ENCODE measurements around the gene KIFC1.
"Not testable (repeated sequence)": the region's sequence is repeated elsewhere in the genome, so short reads cannot be mapped to it uniquely, and the experiment has no call there.

Gene KIFC1

DNA sequence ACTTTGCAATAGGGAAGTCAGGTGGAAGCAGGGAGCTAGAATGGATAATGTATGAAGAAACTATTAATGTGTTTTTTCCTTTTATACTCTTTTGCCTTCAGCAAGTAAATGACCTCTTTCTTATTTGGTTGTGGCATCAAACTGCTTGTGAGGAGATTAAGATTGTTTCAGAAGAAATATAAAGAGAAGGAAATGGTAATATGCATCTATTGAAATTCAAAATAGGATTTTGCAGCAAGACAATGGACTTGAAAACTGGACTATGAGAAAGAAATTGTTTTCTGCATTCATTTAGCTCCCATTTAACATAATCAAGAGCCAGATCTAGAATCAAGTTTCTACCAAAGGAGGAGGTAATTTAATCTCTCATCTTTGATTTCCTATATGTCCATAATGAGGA is 32.3 kb upstream of the KIFC1 start:
- H4K20me1 ChIP-seq (ENCODE audit: insufficient read depth, low read length): no peaks in the 10 kb centered on the region
- H3K9me2 ChIP-seq (replicated peaks; ENCODE audit: insufficient read depth, low read length): no peaks in the 10 kb centered on the region
- H3K36me3 ChIP-seq (replicated peaks; ENCODE audit: insufficient read depth, low read length): no peaks in the 10 kb centered on the region
- H3K79me2 ChIP-seq (ENCODE audit: low read length): no peaks in the 10 kb centered on the region
- H3K4me2 ChIP-seq (ENCODE audit: low read depth, low read length): no peak overlapping the region
- no peaks in the 10 kb centered on the region for H3F3A ChIP-seq (ENCODE audit: insufficient read depth, low read length)
- no peaks in the 10 kb centered on the region for H3K27me3 ChIP-seq (replicated peaks; ENCODE audit: insufficient read depth, low read length)
- H3K27ac ChIP-seq (ENCODE audit: low read length): no peak overlapping the region
- TF ChIP-seq EZH2phosphoT487 (IDR thresholded peaks at IDR 0.05; ENCODE audit: low read length) (no peak), EZH2 (optimal IDR thresholded peaks at IDR 0.05; ENCODE audit: low read depth, low read length) (no peak)
- TF ChIP-seq, protein P1, sequence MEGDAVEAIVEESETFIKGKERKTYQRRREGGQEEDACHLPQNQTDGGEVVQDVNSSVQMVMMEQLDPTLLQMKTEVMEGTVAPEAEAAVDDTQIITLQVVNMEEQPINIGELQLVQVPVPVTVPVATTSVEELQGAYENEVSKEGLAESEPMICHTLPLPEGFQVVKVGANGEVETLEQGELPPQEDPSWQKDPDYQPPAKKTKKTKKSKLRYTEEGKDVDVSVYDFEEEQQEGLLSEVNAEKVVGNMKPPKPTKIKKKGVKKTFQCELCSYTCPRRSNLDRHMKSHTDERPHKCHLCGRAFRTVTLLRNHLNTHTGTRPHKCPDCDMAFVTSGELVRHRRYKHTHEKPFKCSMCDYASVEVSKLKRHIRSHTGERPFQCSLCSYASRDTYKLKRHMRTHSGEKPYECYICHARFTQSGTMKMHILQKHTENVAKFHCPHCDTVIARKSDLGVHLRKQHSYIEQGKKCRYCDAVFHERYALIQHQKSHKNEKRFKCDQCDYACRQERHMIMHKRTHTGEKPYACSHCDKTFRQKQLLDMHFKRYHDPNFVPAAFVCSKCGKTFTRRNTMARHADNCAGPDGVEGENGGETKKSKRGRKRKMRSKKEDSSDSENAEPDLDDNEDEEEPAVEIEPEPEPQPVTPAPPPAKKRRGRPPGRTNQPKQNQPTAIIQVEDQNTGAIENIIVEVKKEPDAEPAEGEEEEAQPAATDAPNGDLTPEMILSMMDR (IDR thresholded peaks at IDR 0.05; ENCODE audit: low read length): no peak
- H3K9me3 ChIP-seq (replicated peaks; ENCODE audit: insufficient read depth, low read length): no peaks in the 10 kb centered on the region
- H3K9ac ChIP-seq (ENCODE audit: low read length): no peak overlapping the region
- no peak overlapping the region for H3K4me3 ChIP-seq (ENCODE audit: low read length)
- no peak overlapping the region for H2AFZ ChIP-seq (ENCODE audit: low read length)
- no peak for DNase-seq
- H3K4me1 ChIP-seq (ENCODE audit: low read length): no peaks in the 10 kb centered on the region

DNA sequence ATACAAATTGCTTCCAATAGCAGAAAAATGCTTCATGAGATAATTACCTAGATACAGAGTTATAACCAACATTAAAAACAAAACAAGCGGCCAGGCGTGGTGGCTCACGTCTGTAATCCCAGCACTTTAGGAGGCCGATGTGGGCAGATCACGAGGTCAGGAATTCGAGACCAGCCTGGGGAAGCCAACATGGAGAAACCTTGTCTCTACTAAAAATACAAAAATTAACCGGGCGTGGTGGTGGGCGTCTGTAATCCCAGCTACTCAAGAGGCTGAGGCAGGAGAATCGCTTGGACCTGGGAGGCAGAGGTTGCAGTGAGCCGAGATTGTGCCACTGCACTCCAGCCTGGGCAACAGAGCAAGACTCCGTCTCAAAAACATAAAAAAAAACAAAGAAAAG is 28.1 kb upstream of the KIFC1 start:
- H3K27me3 ChIP-seq (replicated peaks; ENCODE audit: insufficient read depth, low read length); H4K20me1 ChIP-seq (ENCODE audit: insufficient read depth, low read length); DNase-seq; H3K27ac ChIP-seq (ENCODE audit: low read length); H2AFZ ChIP-seq (ENCODE audit: low read length); H3F3A ChIP-seq (ENCODE audit: insufficient read depth, low read length); H3K4me3 ChIP-seq (ENCODE audit: low read length); H3K9me3 ChIP-seq (replicated peaks; ENCODE audit: insufficient read depth, low read length); H3K79me2 ChIP-seq (ENCODE audit: low read length); H3K9me2 ChIP-seq (replicated peaks; ENCODE audit: insufficient read depth, low read length); H3K4me2 ChIP-seq (ENCODE audit: low read depth, low read length); H3K36me3 ChIP-seq (replicated peaks; ENCODE audit: insufficient read depth, low read length); H3K4me1 ChIP-seq (ENCODE audit: low read length); H3K9ac ChIP-seq (ENCODE audit: low read length): not testable (repeated sequence)

DNA sequence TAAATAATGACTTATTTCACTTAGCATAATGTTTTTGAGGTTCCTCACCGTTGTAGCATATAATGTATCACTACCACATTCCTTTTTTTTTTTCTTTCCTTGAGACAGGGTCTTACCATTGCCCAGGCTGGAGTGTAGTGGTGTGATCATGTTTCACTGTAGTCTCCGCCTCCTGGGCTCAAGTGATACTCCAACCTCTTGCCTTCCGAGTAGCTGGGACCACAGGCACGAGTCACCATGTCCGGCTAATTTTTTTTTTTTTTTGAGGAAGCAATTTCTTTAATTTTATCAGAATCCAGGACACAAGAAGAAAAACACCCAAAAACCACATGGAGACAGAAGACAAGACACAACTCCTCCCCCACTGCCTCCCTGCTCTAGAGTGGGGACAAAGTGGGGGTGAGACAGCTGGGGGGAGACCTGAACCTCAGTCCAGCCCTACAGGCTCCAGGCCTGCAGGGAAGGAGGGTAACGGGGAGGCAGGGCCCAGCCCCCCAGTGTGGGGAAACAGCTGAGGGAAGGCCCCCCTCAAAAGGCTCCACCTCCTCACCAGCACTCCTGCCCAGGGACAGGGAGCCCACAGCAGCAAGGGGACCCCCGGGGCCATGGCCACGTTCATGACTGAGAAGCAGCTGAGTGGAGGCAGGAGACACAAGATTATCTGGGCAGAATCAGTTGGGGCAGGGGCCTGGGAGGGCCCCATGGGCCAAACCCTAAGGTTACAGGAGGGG is 27.0 kb upstream of the KIFC1 start:
- DNase-seq; H3K27me3 ChIP-seq (replicated peaks; ENCODE audit: insufficient read depth, low read length); H3K4me2 ChIP-seq (ENCODE audit: low read depth, low read length); H3K36me3 ChIP-seq (replicated peaks; ENCODE audit: insufficient read depth, low read length); H3K9me2 ChIP-seq (replicated peaks; ENCODE audit: insufficient read depth, low read length); H3K4me3 ChIP-seq (ENCODE audit: low read length); H3K9me3 ChIP-seq (replicated peaks; ENCODE audit: insufficient read depth, low read length); H2AFZ ChIP-seq (ENCODE audit: low read length); H3F3A ChIP-seq (ENCODE audit: insufficient read depth, low read length); H3K9ac ChIP-seq (ENCODE audit: low read length); H3K27ac ChIP-seq (ENCODE audit: low read length); H3K4me1 ChIP-seq (ENCODE audit: low read length); H3K79me2 ChIP-seq (ENCODE audit: low read length); H4K20me1 ChIP-seq (ENCODE audit: insufficient read depth, low read length): not testable (repeated sequence)

DNA sequence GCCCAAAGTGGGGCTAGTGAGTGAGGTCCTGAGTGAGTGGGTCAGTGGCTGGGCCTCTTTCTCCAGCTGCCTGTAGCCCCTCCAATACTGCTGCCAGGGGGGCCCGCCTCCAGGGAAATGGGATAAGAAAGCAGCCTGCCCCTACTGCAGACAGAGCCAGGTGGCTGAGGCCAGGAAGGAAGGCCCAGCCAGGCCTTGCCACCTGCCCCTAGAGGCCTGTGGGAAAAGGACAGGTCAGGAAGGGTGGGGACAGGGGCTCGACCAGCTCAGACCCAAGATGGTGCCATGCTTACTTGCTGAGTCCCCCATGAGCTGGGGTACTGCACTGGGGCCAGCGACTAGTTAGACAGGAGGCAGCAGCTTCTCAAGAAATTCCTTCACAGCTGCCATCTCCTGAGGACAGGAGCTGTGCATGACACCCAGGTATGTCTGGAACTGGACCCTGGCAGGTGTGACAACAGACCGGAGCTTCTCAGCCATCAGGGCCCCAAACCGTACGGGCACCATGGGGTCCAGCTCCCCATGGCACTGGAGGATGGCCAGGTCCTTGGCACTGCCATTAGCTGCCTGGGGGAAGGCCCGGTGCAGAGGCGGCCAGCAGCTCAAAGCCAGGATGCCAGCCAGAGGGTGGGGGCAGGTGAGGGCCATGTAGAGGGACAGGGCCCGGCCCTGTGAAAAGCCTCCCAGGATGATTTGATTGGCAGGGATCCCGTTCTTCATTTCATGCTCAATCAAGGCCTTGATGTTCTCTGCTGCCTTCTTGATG is 26.2 kb upstream of the KIFC1 start:
- DNase-seq; H3K27me3 ChIP-seq (replicated peaks; ENCODE audit: insufficient read depth, low read length); H3K36me3 ChIP-seq (replicated peaks; ENCODE audit: insufficient read depth, low read length); H3K9me2 ChIP-seq (replicated peaks; ENCODE audit: insufficient read depth, low read length); H3K27ac ChIP-seq (ENCODE audit: low read length); H3K4me2 ChIP-seq (ENCODE audit: low read depth, low read length); H3K79me2 ChIP-seq (ENCODE audit: low read length); H3K9me3 ChIP-seq (replicated peaks; ENCODE audit: insufficient read depth, low read length); H2AFZ ChIP-seq (ENCODE audit: low read length); H3K4me1 ChIP-seq (ENCODE audit: low read length); H3K4me3 ChIP-seq (ENCODE audit: low read length); H3K9ac ChIP-seq (ENCODE audit: low read length); H3F3A ChIP-seq (ENCODE audit: insufficient read depth, low read length); H4K20me1 ChIP-seq (ENCODE audit: insufficient read depth, low read length): not testable (repeated sequence)

All from MM.1S (cell line).